IPS DF 4.7 (cell line): ENCODE results near the gene MUC6.

Experiments
- DNase-seq: peaks from one replicate; pipeline ENCODE4 v3.0.0-alpha.2; 2013; ENCODE audit warnings: low spot score; ENCODE audit errors: extremely low read depth

MUC6 gene

GRCh38 chr11:1008803-1009145 lies 27.7 kb downstream of the MUC6 start:
- no peak for DNase-seq

- DNase-seq: no peak
Observed at GRCh38 chr11:1008001-1008802, 28.3 kb downstream of the MUC6 start.

GRCh38 chr11:1007279-1007678 lies 29.2 kb downstream of the MUC6 start:
- no peak for DNase-seq

- no peak for DNase-seq
Observed at GRCh38 chr11:1006762-1007161, 29.8 kb downstream of the MUC6 start.

GRCh38 chr11:1005928-1006327 lies 30.6 kb downstream of the MUC6 start:
- DNase-seq: no peak

GRCh38 chr11:1003159-1003558 lies 33.4 kb downstream of the MUC6 start:
- DNase-seq: no peak

GRCh38 chr11:1002406-1002984 lies 34.0 kb downstream of the MUC6 start:
- DNase-seq: no peak

- no peak for DNase-seq
Observed at GRCh38 chr11:1001617-1002405, 34.7 kb downstream of the MUC6 start.

- DNase-seq: no peak
Observed at GRCh38 chr11:1000357-1001278, 35.9 kb downstream of the MUC6 start.

- no peak for DNase-seq
Observed at GRCh38 chr11:999009-999408, 37.5 kb downstream of the MUC6 start.

- no peak for DNase-seq
Observed at GRCh38 chr11:997907-998306, 38.6 kb downstream of the MUC6 start.

- DNase-seq: no peak
Observed at GRCh38 chr11:996681-997080, 39.8 kb downstream of the MUC6 start.

- no peak for DNase-seq
Observed at GRCh38 chr11:995752-996420, 40.6 kb downstream of the MUC6 start.

- no peak for DNase-seq
Observed at GRCh38 chr11:995044-995751, 41.3 kb downstream of the MUC6 start.

GRCh38 chr11:993632-994167 lies 42.8 kb downstream of the MUC6 start:
- no peak for DNase-seq

- no peak for DNase-seq
Observed at GRCh38 chr11:992577-992976, 43.9 kb downstream of the MUC6 start.

GRCh38 chr11:991711-992307 lies 44.7 kb downstream of the MUC6 start:
- DNase-seq: no peak

GRCh38 chr11:991034-991433 lies 45.5 kb downstream of the MUC6 start:
- no peak for DNase-seq

GRCh38 chr11:990101-990500 lies 46.4 kb downstream of the MUC6 start:
- no peak for DNase-seq

GRCh38 chr11:987671-988070 lies 48.8 kb downstream of the MUC6 start:
- no peak for DNase-seq
